GM12801 (cell line): ENCODE data around the gene TTLL12.

Source experiments
- TF ChIP-seq, protein P1 (sequence below): IDR thresholded peaks from one replicate; pipeline ENCODE4 v1.5.1; 2011; ENCODE audit warnings: control low read depth; ENCODE audit not compliant: insufficient read length; ENCODE audit errors: extremely low read depth

Gene TTLL12

DNA sequence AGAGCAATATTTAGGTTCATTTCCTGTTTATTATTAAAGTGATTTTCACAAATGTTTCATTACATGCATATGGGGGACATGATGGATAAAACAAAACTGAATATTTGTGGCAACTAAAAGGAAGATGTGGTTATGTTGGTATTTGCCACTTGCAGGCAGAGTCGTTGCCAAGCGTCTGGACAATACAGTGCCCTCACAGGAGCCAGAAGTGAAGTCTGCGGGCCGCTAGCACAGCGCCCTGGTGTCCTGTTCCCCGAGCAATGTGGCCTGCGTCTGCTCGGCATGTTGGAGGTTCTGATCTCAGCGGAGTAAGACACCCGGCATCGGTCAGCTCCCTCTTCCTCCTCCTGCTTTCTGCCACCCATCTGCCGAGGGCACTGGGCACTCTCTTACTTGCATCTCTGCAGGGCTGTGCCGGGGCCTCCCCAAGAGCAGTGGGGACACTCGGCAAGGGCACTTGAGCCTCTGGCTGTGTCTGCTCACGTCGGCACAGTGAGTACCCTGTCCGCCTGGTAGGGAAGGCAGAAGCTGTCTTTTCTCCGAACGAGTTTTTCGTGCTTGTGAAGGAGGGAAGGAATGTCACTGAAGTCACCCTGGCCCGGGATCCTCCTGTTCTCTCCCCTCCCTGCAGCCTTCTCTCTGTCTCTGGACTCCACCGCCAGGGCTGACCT is 10.5 kb upstream of the TTLL12 start:
- TF ChIP-seq, protein P1, sequence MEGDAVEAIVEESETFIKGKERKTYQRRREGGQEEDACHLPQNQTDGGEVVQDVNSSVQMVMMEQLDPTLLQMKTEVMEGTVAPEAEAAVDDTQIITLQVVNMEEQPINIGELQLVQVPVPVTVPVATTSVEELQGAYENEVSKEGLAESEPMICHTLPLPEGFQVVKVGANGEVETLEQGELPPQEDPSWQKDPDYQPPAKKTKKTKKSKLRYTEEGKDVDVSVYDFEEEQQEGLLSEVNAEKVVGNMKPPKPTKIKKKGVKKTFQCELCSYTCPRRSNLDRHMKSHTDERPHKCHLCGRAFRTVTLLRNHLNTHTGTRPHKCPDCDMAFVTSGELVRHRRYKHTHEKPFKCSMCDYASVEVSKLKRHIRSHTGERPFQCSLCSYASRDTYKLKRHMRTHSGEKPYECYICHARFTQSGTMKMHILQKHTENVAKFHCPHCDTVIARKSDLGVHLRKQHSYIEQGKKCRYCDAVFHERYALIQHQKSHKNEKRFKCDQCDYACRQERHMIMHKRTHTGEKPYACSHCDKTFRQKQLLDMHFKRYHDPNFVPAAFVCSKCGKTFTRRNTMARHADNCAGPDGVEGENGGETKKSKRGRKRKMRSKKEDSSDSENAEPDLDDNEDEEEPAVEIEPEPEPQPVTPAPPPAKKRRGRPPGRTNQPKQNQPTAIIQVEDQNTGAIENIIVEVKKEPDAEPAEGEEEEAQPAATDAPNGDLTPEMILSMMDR: no peak

DNA sequence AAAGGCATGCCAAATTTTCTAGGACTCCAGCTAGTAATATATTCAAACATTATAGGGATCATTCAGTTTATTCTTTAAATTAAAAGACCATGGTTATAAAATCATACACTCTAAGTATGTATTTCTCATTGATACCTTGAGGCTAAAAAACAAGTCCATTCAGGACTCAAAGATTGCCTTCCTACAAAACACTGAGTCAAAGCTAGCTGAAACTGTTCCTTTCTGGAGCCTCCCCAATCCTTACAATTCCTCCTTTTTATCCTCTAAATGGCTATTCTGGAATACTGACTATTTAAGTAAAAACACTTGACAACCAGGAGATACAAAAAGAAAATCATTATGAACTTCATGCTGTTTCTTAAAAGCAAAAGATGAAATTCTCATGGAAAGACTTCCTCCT is 4.9 kb upstream of the TTLL12 start:
- TF ChIP-seq, protein P1: no peak

DNA sequence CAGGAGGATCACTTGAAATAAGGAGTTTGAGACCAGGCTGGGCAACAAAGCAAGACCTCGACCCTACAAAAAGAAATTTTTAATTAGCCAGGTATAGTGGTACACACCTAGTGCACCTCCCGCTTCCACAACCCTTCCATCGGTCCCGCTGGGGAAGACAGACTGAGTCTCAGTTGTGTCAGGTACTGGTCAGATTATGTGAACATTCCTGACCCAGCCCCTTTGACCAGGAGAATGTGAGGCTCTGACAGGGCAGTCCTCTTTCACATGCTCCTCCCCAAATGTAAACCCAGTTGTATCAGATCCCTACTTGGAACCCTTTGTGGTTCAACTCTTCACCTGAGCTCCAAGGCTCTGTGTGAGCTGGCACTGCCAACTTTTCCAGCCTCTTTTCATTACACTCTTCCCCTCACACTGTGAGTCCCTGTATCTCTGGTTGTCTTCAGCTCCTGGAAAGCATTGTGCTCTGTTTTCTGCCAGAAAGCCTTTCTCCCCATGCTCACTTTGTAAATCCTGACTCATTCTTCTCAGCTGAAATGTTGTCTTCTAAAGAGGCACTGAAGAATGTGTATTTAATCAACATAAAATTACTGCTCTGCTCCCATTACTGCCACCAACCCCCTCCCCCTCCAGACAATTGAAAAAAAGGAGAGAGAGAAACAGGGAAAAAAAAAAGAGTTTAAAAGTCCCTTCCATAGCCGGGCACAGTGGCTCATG is 2.1 kb upstream of the TTLL12 start:
- TF ChIP-seq, protein P1: no peak

DNA sequence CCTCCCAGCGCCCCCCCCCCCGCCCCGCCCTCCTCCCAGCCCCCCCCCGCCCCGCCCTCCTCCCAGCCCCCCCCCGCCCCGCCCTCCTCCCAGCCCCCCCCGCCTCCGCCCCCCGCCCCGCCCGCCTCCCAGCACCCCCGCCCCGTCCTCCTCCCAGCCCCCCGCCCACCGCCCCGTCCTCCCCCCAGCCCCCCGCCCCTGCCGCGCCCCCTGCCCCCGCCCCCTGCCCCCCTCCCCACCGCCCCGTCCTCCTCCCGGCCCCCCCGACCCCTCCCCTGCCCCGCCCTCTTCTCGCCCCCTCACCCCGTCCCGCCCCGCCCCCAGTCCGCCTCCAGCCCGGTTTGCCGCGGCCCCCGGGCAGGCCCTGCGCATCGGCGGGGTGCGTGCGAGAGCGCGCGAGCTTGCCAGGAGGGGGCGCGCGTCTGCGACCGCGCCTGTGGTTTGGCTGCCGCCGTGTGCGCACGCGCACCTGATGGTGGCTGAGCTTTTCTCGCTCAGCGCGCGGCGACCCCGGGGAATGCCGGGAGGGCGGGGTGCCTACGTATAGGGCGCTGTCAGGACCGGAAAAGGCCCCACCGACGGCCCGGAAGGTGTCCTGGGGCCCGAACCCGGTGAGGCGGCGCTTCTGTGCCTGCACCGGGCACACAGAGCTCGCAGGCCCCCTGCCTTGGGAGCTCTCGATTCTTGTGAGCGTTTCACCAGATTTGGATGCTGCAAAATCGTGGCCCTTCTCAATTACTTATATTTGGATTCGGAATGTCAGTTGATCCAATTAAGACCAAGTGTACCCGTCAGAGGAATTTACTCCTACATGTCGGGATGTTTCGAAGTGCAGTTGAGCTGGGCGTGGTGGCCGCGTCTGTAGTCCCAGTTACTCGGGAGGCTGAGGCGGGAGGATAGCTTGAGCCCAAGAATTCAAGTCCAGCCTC is 501 bp upstream of the TTLL12 start:
- TF ChIP-seq, protein P1: no peak

DNA sequence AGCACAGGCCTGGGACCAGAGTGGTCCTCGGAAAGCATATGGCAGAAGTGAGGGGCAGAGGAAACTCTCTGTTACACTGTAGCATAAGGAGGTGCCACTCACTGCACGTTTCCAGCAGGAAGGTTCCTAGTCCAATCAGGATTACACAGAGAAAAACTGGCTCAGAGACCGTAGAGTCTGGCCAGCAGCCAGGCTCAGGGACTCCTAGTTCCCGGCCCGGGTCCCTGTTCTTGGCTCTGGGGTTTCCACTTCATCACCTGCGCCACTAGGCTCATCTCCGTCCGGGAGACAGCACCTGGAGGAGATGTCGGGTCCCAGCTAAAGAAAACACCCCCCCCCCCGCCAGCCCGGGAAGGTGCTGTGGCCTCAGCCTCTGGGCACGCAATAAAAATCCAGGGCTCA is 1.1 kb downstream of the TTLL12 start:
- TF ChIP-seq, protein P1: no peak

DNA sequence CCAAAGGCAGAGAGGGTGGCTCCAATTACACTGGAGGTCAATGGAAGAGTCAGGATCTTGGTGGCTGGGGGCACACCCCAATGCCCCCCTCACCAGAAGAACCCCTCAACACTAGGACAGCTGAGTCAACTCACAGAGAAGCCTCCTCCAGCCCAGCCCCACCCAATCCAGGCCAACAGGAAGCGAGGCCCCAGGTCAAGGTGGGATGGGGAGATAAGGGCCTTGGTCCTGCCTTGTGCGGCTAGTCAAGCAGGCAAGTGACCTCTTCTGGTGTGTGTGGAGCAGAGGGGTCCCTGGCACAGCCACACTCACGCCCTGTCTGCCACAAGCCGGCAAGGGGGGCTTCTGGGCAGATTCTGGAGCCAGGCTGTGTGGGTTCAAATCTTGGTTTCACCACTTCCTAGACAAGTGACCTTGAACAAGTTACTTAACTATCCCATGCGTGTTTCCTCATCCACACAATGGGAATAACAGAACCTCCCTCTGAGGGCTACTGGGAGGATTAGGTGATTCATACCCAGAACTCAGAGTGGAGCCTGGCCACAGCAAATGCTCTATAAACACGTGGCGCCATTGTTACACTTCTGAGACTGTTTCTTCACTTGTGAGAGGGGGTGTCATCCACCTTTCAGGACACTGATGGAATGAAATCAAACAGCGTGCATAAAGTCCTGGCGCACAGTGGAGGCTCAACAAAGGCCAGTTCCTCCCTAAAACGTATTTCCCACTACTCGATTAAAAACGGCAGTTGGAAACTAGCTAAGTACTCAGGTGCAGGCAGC is 3.2 kb downstream of the TTLL12 start:
- TF ChIP-seq, protein P1: no peak

DNA sequence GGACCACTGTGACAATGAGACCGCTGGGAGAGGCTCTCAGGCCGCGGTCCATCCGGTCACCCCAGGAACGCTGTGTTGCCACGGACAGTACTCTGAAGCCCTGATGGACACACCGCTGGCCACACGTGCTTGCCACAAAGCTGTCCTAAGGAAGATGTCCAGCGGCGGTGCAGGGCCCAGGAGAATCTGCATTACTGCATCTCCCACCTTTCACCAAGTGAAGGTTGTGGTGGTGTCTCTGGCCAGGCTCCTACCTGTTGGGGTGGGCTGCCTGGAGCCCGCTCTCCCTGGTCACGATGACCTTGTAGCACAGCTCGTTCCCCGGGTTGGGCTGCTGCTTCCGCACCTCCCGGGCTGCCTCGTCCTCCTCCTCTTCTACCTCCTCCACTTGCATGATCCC is 4.2 kb downstream of the TTLL12 start:
- TF ChIP-seq, protein P1: no peak
